ENCODE data around the gene BAX.

The BAX gene

DNA sequence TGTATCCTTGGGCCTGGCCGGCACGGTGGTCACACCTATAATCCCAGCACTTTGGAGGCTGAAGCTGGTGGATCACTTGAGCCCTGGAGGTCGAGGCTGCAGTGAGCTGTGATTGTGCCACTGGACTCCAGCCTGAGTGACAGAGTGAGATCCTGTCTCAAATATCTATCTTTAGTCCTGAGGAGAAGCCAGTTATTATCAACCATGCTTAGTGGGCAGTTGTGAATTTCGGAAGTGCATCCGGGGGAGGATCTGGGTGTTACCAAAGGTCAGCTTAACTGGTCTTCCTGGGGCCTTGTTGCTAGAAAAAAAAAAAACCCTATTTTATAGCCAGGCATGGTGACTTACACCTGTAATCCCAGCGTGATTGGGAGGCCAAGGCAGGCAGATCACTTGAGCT lies 11.6 kb upstream of the BAX start:
- Histone ChIP-seq H2AFZ (no peak overlapping the region), H3K79me2 (no peaks in the 10 kb centered on the region), H3K4me1 (no peaks in the 10 kb centered on the region), H3K4me3 (ENCODE audit: low read depth, low read length) (no peak overlapping the region), H3K4me2 (ENCODE audit: low read length) (no peak overlapping the region), H3K27me3 (ENCODE audit: control insufficient read depth, insufficient read depth, low read length) (no peaks in the 10 kb centered on the region), H3K9ac (no peak overlapping the region), H3K36me3 (ENCODE audit: control insufficient read depth, insufficient read depth, low read length) (no peaks in the 10 kb centered on the region), H3K27ac (no peak overlapping the region), H3K9me3 (ENCODE audit: control insufficient read depth, low read length) (no peaks in the 10 kb centered on the region)
- TF ChIP-seq, protein P1, sequence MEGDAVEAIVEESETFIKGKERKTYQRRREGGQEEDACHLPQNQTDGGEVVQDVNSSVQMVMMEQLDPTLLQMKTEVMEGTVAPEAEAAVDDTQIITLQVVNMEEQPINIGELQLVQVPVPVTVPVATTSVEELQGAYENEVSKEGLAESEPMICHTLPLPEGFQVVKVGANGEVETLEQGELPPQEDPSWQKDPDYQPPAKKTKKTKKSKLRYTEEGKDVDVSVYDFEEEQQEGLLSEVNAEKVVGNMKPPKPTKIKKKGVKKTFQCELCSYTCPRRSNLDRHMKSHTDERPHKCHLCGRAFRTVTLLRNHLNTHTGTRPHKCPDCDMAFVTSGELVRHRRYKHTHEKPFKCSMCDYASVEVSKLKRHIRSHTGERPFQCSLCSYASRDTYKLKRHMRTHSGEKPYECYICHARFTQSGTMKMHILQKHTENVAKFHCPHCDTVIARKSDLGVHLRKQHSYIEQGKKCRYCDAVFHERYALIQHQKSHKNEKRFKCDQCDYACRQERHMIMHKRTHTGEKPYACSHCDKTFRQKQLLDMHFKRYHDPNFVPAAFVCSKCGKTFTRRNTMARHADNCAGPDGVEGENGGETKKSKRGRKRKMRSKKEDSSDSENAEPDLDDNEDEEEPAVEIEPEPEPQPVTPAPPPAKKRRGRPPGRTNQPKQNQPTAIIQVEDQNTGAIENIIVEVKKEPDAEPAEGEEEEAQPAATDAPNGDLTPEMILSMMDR (IDR thresholded peaks at IDR 0.05): no peak

DNA sequence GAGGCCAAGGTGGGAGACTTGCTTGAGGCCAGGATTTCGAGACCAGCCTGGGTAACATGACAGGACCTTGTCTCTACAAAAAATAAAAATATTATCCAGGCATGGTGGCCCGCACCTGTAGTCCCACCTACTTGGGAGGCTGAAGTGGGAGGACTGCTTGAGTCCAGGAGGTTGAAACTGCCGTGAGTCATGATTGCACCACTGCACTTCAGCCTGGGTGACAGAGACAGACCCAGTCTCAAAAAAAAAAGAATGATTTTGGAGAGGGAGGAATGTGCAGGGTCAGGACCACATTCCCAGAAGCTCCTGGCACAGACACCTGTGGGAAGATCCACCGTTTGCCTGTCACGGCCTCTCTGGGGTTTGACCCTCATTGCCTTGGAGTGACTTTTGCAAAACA lies 9.3 kb upstream of the BAX start:
- no peaks in the 10 kb centered on the region for H3K36me3 ChIP-seq (ENCODE audit: control insufficient read depth, insufficient read depth, low read length)
- no peaks in the 10 kb centered on the region for H3K9me3 ChIP-seq (ENCODE audit: control insufficient read depth, low read length)
- no peak overlapping the region for H2AFZ ChIP-seq
- no peak overlapping the region for H3K4me2 ChIP-seq (ENCODE audit: low read length)
- no peaks in the 10 kb centered on the region for H3K27me3 ChIP-seq (ENCODE audit: control insufficient read depth, insufficient read depth, low read length)
- TF ChIP-seq, protein P1 (IDR thresholded peaks at IDR 0.05): no peak
- no peaks in the 10 kb centered on the region for H3K4me1 ChIP-seq
- H3K9ac ChIP-seq: no peak overlapping the region
- H3K79me2 ChIP-seq: no peaks in the 10 kb centered on the region
- H3K4me3 ChIP-seq (ENCODE audit: low read depth, low read length): no peak overlapping the region
- H3K27ac ChIP-seq: no peak overlapping the region

DNA sequence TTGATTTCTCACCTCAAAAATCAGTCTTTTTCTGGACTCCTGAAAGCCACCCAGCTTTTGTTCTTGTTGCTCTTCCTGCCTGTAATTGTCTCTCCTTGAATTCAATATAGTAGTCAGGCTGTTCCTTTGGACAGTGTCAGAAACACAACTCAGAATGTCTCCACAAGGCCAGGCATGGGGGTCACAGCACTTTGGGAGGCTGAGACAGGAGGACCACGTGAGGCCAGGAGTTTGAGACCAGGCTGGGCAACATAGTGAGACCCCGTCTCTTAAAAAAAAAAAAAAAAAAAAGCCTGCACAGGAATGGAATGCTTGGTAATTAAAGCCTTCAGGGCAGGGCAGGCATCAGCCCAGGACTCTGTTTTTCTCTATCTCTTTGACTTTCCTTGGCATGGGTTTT lies 8.9 kb upstream of the BAX start:
- Histone ChIP-seq H3K4me1 (no peaks in the 10 kb centered on the region), H3K79me2 (no peaks in the 10 kb centered on the region), H3K9me3 (ENCODE audit: control insufficient read depth, low read length) (no peaks in the 10 kb centered on the region), H3K27me3 (ENCODE audit: control insufficient read depth, insufficient read depth, low read length) (no peaks in the 10 kb centered on the region), H3K4me2 (ENCODE audit: low read length) (no peak overlapping the region), H2AFZ (no peak overlapping the region), H3K36me3 (ENCODE audit: control insufficient read depth, insufficient read depth, low read length) (no peaks in the 10 kb centered on the region), H3K4me3 (ENCODE audit: low read depth, low read length) (no peak overlapping the region), H3K9ac (no peak overlapping the region), H3K27ac (no peak overlapping the region)
- TF ChIP-seq, protein P1 (IDR thresholded peaks at IDR 0.05): no peak

DNA sequence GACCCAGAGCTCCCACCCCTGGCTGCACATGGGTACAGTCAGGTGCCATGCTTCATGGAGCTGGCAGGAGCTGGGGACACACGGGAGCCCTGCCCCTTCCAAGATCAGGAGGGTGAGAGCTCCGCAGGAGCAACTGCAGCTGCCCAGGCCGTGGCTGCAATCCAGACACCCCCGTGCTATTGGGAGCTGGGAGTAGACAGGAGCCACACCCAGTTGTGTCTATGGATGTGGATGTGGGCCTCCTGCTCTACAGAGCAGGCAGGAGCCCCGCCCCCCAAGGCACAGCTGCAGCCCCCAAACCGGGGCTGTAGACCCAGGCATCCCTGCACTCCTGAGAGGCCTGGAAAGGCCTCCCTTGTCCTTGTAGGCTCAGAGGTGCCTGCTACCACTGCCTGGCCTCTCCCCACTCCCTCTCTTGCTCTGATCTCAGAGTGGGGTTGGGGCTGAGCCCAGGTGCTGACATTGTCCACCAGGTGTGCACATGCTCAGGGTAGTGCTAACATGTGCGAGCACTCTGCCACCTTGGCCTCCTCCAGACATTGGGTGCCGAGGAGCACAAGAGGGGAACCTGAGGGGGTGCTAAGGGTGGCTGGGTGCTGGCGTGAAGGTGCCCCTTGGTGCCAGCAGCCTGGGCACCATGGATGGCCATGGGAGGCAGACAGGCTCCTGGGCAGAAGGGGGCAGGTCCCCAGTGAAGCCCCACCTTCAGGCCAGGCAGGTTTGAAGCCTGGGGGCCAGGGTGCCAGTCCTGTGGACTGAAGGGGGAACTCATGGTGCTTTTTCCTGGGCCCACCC lies 8.0 kb upstream of the BAX start:
- no peak overlapping the region for H3K4me2 ChIP-seq (ENCODE audit: low read length)
- no peaks in the 10 kb centered on the region for H3K79me2 ChIP-seq
- no peaks in the 10 kb centered on the region for H3K4me1 ChIP-seq
- no peak overlapping the region for H2AFZ ChIP-seq
- no peak overlapping the region for H3K9ac ChIP-seq
- H3K36me3 ChIP-seq (ENCODE audit: control insufficient read depth, insufficient read depth, low read length): no peaks in the 10 kb centered on the region
- no peaks in the 10 kb centered on the region for H3K27me3 ChIP-seq (ENCODE audit: control insufficient read depth, insufficient read depth, low read length)
- H3K9me3 ChIP-seq (ENCODE audit: control insufficient read depth, low read length): no peaks in the 10 kb centered on the region
- no peak overlapping the region for H3K4me3 ChIP-seq (ENCODE audit: low read depth, low read length)
- TF ChIP-seq, protein P1 (IDR thresholded peaks at IDR 0.05): no peak
- H3K27ac ChIP-seq: no peak overlapping the region

DNA sequence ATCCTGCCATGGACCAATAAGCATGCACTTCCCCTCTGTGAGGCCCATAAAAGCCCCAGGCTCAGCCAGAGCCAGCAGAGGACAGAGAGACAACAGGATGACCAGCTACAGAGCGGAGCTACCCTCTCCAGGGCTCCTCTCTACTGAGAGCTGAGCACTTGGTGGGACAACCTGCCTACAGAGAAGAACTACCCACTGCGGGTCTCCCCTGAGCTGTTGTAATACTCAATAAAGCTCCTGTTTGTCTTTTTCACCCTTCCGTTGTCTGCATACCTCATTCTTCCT lies 7.5 kb upstream of the BAX start:
- no peak overlapping the region for H3K27ac ChIP-seq
- TF ChIP-seq, protein P1 (IDR thresholded peaks at IDR 0.05): no peak
- no peak overlapping the region for H3K9ac ChIP-seq
- no peaks in the 10 kb centered on the region for H3K4me1 ChIP-seq
- no peak overlapping the region for H2AFZ ChIP-seq
- H3K27me3 ChIP-seq (ENCODE audit: control insufficient read depth, insufficient read depth, low read length): no peaks in the 10 kb centered on the region
- no peaks in the 10 kb centered on the region for H3K9me3 ChIP-seq (ENCODE audit: control insufficient read depth, low read length)
- H3K79me2 ChIP-seq: no peaks in the 10 kb centered on the region
- no peaks in the 10 kb centered on the region for H3K36me3 ChIP-seq (ENCODE audit: control insufficient read depth, insufficient read depth, low read length)
- H3K4me2 ChIP-seq (ENCODE audit: low read length): no peak overlapping the region
- H3K4me3 ChIP-seq (ENCODE audit: low read depth, low read length): no peak overlapping the region
